Cardiac muscle cell (in vitro differentiated cells and primary cell): Measurements from ENCODE around the gene ITGAE. TPM values are rescaled to one million over a fixed set of nuclear protein-coding genes. Genes with fewer than 3 reads are reported as not detected.

ENCODE experiments used
- DNase-seq, 2 donors: peaks; one replicate each; pipeline versions ENCODE4 v3.0.0 to v3.0.0-alpha.2; 2010 to 2017; ENCODE audit warnings: low read depth in 1 of 2, low spot score in 1 of 2
- H3K27ac ChIP-seq: fragments of 200-600 bp; sonication (generic); 2 replicates; pipeline ENCODE4 v1.5.1; 2016
- H3K27me3 ChIP-seq: fragments of 200-600 bp; sonication (generic); 2 replicates; pipeline ENCODE4 v1.6.0; 2016; ENCODE audit warnings: control low read depth
- H3K36me3 ChIP-seq: fragments of 200-600 bp; sonication (generic); 2 replicates; pipeline ENCODE4 v1.5.1; 2016; ENCODE audit warnings: control low read depth
- H3K4me1 ChIP-seq: fragments of 200-600 bp; sonication (generic); 2 replicates; pipeline ENCODE4 v1.8.1; 2017; ENCODE audit warnings: low read depth, mild to moderate bottlenecking, mixed run types
- H3K4me3 ChIP-seq: fragments of 200-600 bp; sonication (generic); 2 replicates; pipeline ENCODE4 v1.5.1; 2016; ENCODE audit warnings: mild to moderate bottlenecking
- H3K9me3 ChIP-seq: fragments of 200-600 bp; sonication (generic); 2 replicates; pipeline ENCODE4 v1.5.1; 2017; ENCODE audit warnings: low read depth, mild to moderate bottlenecking, control low read depth
- polyA plus RNA-seq: library from polyadenylated mRNA; unstranded; fragments of >200 nt; fragmentation: Nextera tagmentation; extraction: Ambion mirVana; gene quantifications from 2 replicates; pipeline ENCODE4 v1.2.1, GENCODE V29; 2016
- total RNA-seq: library from RNA; depleted of rRNA; stranded (reverse); fragments of >200 nt; gene quantifications from 2 replicates; pipeline ENCODE4 v1.2.3, GENCODE V29; 2016
- TF ChIP-seq, protein P1 (sequence below): IDR thresholded peaks from 2 replicates; pipeline ENCODE4 v1.5.1; 2012; ENCODE audit warnings: low read depth, mild to moderate bottlenecking, low read length

ITGAE gene
- total and polyA plus RNA-seq, 2 experiments from 2014 or later, result 15.6 to 86.6 TPM

DNA sequence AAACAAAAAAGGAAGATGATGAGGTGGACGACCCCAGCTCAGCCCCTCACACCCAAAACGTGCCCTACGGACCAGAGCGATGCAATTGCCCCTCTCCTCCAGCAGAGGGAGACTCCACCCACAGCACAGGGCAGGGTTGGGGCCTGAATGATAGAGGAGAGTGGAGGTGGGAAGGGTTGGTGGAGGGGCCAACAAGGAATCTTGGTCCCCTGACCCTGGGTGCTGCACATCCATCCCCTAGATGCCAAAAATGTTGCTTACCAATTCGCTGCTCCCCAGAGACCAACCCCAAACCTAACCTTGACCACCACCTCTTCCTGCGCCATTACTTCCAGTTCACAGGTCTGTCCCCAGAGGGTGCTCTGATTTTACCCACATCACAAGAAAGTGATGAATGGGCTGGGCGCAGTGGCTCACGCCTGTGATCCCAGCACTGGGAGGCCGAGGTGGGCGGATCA lies 117.9 kb downstream of the ITGAE start:
- Histone ChIP-seq H3K27ac (no peak overlapping the region), H3K36me3 (no peaks in the 10 kb centered on the region), H3K4me1 (no peaks in the 10 kb centered on the region), H3K27me3 (no peaks in the 10 kb centered on the region), H3K9me3 (no peaks in the 10 kb centered on the region), H3K4me3 (no peak overlapping the region)
- TF ChIP-seq, protein P1, sequence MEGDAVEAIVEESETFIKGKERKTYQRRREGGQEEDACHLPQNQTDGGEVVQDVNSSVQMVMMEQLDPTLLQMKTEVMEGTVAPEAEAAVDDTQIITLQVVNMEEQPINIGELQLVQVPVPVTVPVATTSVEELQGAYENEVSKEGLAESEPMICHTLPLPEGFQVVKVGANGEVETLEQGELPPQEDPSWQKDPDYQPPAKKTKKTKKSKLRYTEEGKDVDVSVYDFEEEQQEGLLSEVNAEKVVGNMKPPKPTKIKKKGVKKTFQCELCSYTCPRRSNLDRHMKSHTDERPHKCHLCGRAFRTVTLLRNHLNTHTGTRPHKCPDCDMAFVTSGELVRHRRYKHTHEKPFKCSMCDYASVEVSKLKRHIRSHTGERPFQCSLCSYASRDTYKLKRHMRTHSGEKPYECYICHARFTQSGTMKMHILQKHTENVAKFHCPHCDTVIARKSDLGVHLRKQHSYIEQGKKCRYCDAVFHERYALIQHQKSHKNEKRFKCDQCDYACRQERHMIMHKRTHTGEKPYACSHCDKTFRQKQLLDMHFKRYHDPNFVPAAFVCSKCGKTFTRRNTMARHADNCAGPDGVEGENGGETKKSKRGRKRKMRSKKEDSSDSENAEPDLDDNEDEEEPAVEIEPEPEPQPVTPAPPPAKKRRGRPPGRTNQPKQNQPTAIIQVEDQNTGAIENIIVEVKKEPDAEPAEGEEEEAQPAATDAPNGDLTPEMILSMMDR, result peak; percentile 97
- DNase-seq, result peak; percentile 37 to 39

DNA sequence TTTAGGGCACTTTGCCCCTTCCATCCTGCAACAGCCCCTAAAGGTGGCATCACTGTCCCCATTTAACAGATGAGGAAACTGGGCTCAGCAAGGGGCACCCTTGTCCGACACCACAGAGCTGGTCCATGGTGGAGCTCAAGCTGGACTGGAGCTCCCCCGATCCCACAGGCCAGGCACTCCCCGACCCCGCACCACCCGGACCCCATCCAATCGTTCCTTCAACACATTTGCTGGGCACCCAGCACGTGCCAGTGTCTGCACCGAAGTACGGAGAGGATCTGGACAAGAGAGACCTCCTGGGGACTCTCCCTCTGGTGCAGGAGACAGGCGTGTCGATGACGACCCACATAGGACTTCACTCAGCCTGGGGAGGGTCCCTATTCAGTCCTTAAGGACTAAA lies 119.0 kb downstream of the ITGAE start:
- Histone ChIP-seq H3K27me3 (no peaks in the 10 kb centered on the region), H3K27ac (no peak overlapping the region), H3K4me1 (no peaks in the 10 kb centered on the region), H3K4me3 (no peak overlapping the region), H3K36me3 (no peaks in the 10 kb centered on the region), H3K9me3 (no peaks in the 10 kb centered on the region)
- no peak for DNase-seq
- TF ChIP-seq, protein P1, result no peak

- H3K27me3 ChIP-seq, result no peaks in the 10 kb centered on the region
- no peak overlapping the region for H3K4me3 ChIP-seq
- TF ChIP-seq, protein P1, result no peak
- H3K4me1 ChIP-seq, result no peaks in the 10 kb centered on the region
- no peaks in the 10 kb centered on the region for H3K36me3 ChIP-seq
- no peaks in the 10 kb centered on the region for H3K9me3 ChIP-seq
- DNase-seq, result no peak
- no peak overlapping the region for H3K27ac ChIP-seq
Observed at GRCh38 chr17:3681565-3681964, 119.4 kb downstream of the ITGAE start.

- Histone ChIP-seq H3K36me3 (no peaks in the 10 kb centered on the region), H3K27ac (no peak overlapping the region), H3K9me3 (no peaks in the 10 kb centered on the region), H3K27me3 (no peaks in the 10 kb centered on the region), H3K4me3 (no peak overlapping the region), H3K4me1 (no peaks in the 10 kb centered on the region)
- TF ChIP-seq, protein P1, result no peak
- no peak for DNase-seq
Observed at GRCh38 chr17:3681057-3681456, 119.9 kb downstream of the ITGAE start.

- no peak overlapping the region for H3K27ac ChIP-seq
- no peaks in the 10 kb centered on the region for H3K4me1 ChIP-seq
- TF ChIP-seq, protein P1, result no peak
- H3K9me3 ChIP-seq, result no peaks in the 10 kb centered on the region
- H3K36me3 ChIP-seq, result no peaks in the 10 kb centered on the region
- no peak overlapping the region for H3K4me3 ChIP-seq
- DNase-seq, result no peak
- no peaks in the 10 kb centered on the region for H3K27me3 ChIP-seq
Observed at GRCh38 chr17:3679531-3680126, 121.4 kb downstream of the ITGAE start.
